GM18520 (cell line): ENCODE data around the gene ATP2B2.
A peak's percentile ranks its signal among the peaks of the same experiment; 100 is the strongest.
"Not testable (repeated sequence)": the region's sequence is repeated elsewhere in the genome, so short reads cannot be mapped to it uniquely, and the experiment has no call there.

Experiments
- ATAC-seq: cut with Tn5 transposase; IDR thresholded peaks from one replicate; pipeline ENCODE4 v1.9.1; 2021; ENCODE audit not compliant: unreplicated experiment

The ATP2B2 gene

DNA sequence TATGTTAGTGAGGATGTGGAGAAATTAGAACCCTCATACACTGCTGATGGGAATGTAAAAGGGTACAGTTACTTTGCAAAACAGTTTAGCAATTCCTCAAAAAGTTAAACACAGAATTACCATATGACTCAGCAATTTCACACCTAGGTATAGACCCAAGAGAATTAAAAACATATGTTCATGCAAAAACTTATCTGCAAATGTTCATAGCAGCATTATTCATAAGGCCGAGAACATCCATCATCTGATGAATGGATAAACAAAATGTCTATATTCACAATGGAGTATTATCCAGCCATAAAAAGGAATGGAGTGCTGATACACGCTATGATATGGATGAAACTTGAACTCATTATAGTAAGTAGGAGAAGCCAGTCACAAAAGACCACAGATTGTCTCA is 194.8 kb downstream of the ATP2B2 start:
- no peak for ATAC-seq

- no peak for ATAC-seq
Measured at GRCh38 chr3:10309736-10310135, 195.7 kb downstream of the ATP2B2 start.

DNA sequence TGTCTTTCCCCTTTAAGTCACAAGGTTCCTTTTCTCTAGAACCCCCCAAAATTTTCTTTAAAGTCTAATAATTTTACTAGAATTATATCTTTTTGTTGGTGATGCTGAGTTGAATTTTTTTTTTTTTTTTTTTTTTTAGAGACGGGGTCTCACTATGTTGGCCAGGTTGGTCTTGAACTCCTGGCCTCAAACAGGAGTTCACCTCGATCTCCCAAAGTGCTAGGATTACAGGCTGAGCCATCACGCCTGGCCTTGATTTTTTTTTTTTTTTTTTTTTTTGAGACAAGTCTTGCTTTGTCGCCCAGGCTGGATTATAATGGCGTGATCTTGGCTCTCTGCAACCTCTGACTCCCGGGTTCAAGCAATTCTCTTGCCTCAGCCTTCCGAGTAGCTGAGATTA is 196.7 kb downstream of the ATP2B2 start:
- no peak for ATAC-seq

DNA sequence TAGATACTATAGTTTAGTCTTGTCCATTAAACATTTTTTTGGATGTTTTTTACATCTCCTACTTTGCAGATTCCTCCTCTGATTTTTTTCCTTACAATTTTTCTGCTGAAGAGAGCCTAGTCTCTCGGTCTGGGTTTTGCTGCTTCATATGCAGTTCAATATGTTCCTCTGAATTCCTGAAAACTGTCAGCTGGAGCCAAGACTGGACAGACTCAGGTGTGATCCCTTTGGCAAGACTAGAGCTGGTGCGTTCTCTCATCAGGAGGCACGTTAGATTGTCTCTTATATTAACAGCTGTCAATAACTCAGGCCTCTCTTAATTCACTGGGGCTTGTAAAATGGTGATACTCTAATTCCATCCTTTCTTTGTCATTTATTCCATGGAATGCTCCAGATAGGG is 199.2 kb downstream of the ATP2B2 start:
- ATAC-seq, result no peak

GRCh38 chr3:10305331-10305902 is 200.0 kb downstream of the ATP2B2 start:
- no peak for ATAC-seq

- no peak for ATAC-seq
Measured at GRCh38 chr3:10304905-10305304, 200.5 kb downstream of the ATP2B2 start.

- ATAC-seq, result no peak
Measured at GRCh38 chr3:10303785-10304184, 201.6 kb downstream of the ATP2B2 start.

DNA sequence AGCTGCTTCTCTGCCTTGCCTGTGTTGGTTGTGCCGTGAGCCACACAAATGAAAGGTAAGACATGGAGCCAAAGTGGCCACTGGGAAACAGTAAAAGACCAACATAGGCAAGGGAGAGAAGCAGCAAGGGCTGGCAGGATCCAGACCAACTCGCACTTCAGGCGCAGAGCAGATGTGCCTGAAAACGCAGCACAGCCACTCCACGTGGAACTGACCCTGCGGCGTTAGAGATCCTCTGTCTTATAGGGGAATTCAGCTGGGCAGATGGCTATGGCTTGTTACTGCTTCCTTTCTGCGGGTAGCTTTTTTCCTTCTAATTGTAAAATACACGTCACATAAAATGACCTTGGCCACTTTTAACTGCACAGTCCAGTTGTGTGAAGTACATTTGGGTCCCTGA is 202.3 kb downstream of the ATP2B2 start:
- ATAC-seq, result no peak

DNA sequence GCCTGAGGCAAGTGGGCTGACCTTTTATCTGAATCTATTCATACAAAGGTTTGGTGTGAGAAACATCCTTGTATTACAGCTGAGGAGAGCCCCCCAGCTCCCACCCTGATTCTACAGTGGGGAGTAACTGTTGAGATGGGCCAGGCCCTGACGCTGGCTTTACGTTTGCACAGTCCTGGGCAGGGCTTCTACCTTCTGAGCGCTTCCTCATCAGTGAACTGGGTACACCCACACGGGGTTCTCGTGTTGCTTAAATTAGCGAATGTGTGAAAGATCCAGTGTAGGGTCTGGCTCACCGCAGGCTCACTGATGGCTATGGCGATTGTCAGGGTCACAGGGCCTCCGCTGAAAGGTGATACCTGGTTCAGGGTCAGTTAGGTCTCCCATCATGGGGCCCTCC is 205.3 kb downstream of the ATP2B2 start:
- ATAC-seq, result no peak

GRCh38 chr3:10299679-10300078 is 205.7 kb downstream of the ATP2B2 start:
- peak; percentile 59 for ATAC-seq

DNA sequence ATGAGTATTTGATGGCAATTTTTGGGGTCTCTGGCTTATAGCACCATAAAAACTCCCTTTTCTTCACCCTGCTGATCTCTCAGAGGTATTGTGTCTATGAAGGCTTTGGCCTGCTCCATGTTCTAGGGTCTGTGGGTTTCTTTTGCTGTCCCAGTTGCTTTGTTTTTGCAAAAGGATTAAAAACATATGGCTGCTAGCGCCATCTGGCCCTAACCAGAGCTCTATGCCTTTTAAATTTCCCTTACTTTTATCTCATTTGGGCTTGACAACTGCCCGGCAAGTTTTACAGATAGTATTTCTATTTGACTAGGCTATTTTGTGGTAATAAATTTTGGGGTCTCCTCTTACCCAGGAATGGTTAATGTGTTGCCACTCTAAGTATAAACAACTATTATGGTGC is 206.2 kb downstream of the ATP2B2 start:
- no peak for ATAC-seq

DNA sequence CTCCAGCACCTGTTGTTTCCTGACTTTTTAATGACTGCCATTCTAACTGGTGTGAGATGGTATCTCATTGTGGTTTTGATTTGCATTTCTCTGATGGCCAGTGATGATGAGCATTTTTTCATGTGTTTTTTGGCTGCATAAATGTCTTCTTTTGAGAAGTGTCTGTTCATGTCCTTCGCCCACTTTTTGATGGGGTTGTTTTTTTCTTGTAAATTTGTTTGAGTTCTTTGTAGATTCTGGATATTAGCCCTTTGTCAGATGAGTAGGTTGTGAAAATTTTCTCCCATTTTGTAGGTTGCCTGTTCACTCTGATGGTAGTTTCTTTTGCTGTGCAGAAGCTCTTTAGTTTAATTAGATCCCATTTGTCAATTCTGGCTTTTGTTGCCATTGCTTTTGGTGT is 207.3 kb downstream of the ATP2B2 start:
- ATAC-seq, result not testable (repeated sequence)

DNA sequence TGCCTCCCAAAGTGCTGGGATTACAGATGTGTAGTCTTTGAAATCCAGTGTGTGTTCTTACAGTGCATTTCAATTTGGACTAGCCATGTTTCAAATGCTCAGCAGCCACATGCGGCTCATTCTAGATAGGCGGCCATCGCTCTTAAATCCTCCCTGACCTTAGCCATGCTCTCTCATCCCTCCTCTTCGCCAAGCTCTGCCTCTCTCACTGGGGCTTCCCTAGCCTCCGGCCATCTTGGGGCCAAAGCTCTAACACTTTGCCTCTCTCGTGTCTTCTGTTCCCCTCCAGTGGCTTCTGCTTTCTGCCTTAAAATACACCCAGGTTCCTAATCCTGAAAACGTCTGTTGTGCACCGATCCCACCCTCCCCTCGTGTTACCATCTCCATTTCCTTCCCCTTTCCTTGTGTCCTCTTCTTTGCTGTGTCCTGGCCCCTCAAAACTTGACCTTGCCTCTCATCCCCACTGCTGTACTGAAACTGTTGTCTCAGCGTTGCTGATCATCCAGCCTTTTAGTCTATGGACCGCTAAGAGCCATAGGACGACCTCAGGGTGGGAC is 211.3 kb downstream of the ATP2B2 start:
- ATAC-seq, result no peak

DNA sequence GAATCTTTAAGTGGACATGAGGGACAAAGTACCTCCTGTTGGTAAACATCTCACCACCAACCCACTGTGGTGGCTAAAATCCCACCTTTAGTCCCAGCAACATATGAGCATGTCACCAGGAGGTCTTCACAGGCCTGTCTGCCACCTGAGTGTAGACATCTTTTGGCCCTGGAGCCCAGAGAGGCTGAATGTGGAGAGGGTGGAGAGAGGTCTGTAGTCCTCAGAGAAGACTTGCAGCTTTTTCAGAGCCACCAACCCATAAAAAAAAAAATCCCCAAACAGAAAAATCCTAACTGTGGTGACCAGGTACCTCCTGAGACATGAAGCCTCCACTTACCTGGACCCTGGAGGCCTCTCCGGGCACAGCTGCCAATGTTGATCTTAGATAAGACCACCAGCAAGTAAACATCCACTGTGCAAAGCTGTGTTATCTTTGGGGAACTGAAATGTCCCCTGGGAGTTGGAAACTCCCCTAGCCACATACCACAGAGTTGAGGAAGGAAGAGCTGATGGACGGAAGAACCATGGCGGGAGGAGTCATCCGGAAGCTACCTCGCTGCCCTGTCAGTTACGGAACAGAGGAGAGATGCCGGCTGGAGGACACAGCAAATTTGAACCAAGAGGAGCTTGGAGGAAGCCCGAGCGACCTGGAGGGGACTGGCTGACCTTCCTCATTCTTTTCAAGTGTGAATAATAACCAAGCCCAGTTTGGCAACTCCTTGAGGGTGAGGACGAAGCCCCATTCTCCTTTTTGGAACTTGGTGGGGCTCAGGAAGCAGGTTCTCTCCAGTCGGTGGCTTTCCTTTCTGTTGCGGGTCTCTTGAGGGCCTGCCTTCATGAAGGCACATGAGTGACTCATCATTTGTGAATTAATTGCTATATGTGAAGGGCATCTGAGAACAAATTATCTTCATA is 212.6 kb downstream of the ATP2B2 start, which contains the start of gene GHRL:
TSS of gene GHRL (minus strand) at position 443 of the 915 bp plus-strand sequence. CDS start 2,767 bp downstream, outside the sequence.
- peak; percentile 74 for ATAC-seq

GRCh38 chr3:10291641-10292040 is 213.7 kb downstream of the ATP2B2 start:
- no peak for ATAC-seq

DNA sequence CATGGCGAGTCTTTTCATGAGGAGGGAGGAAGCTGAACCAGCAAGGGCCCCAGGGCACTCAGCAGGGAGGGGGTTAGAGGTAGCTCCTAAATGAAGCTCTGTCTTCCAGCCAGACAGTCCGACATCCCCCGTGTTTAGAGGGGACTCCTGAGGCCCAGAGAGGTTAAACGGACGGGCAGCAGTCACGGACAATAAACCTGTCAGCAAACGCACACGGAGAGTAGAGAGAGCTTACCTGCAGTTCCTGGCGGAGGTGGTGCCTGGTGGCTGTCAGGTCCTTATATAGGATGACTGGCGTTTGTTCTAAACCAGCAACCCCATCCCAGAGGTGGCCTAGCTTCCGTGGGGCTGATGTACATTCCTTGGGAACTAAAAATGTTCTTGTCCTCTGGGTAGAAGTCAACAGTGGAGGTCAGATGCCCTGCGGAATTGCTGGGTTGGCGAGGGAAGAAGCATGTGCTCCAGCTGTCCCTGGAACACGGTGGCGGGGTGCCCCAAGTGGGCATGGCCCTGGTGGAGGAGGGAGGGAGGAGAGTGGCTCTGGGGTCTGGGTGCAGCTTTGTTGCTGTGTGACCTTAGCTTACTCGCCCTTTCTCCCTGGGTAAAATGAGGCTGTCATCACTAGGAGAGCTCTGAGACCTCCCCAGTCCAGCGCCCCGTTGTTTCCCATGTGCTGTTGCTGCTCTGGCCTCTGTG is 214.8 kb downstream of the ATP2B2 start:
- ATAC-seq, result no peak

GRCh38 chr3:10289787-10290355 is 215.5 kb downstream of the ATP2B2 start:
- no peak for ATAC-seq

- no peak for ATAC-seq
Measured at GRCh38 chr3:10289077-10289476, 216.3 kb downstream of the ATP2B2 start.

DNA sequence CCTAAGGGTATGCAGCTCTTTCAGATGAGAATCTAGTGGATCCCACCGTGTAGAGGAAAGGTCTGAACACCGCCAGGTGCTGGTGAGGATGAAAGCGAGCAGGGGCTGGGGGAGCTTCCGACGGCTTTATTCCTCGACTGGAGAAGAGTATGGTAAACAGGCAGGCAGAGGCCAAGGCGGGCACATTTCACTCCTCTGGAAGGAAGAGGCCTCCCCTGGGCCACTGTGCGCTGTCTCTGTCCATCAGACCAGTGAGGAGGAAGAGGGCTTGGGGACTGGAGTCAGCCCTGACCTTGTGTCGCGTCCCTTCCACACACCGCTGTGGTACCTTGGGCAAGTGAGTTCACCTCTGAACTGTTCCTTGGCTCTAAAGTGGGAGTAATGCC is 216.8 kb downstream of the ATP2B2 start:
- no peak for ATAC-seq

DNA sequence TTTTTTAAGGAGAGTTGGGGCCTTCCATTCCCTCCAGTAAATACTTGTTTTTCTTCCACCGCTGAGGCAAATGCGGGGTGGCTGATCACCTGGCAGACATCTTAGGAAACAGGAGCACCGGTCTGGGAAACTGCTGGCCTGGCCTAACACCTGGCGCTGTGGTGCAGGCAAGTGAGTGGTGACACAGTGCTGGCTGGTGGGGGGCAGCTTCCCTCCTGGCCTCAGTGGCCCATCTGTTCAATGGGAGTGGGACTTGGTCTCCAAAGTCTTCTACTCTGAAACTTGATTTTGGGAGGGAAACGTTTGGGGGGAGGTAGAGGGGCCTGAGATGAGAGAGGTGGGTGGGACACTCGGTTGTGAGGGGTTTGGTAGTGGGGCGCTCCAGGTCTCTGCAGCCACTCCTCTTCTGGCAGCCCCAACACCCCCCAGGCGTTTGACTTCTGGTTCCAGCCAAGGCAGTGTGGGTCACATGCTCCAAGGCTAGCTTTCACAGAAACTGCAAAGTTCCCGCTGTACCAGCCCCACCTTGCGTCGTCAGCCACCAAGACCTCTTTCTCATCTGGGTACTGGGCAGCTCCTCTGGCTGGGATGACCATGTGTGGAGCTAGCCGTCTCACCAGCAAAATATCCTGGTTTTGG is 217.3 kb downstream of the ATP2B2 start:
- ATAC-seq, result no peak
